Measurements from ENCODE around the gene SNRK.

SNRK gene

DNA sequence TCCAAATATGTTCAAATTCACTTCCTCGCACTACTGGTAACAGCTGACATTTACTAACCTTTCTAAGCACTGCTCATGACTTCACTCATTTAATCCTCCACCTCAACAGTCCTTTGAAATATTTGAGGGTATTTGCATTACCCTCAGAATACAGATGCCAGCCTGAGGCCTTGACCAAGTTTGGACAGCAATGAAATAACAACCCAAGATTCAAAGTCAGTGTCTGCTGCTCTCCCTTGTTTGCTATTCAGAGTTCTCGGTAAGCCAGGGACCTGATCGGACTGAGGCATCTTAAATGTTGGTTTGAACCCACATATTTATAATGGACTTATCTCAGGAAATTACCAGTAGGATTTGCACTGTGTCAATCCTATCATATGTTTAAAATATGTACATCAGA is 19.9 kb upstream of the SNRK start:
- no peak overlapping the region for H3K4me3 ChIP-seq (ENCODE audit: low read depth, low read length)
- in situ Hi-C loops (cut with HindIII; ENCODE audit: low sequenced_read_pairs), result no loop called here
- no peak for DNase-seq (ENCODE audit: low read depth, low spot score)
- TF ChIP-seq, protein P1, sequence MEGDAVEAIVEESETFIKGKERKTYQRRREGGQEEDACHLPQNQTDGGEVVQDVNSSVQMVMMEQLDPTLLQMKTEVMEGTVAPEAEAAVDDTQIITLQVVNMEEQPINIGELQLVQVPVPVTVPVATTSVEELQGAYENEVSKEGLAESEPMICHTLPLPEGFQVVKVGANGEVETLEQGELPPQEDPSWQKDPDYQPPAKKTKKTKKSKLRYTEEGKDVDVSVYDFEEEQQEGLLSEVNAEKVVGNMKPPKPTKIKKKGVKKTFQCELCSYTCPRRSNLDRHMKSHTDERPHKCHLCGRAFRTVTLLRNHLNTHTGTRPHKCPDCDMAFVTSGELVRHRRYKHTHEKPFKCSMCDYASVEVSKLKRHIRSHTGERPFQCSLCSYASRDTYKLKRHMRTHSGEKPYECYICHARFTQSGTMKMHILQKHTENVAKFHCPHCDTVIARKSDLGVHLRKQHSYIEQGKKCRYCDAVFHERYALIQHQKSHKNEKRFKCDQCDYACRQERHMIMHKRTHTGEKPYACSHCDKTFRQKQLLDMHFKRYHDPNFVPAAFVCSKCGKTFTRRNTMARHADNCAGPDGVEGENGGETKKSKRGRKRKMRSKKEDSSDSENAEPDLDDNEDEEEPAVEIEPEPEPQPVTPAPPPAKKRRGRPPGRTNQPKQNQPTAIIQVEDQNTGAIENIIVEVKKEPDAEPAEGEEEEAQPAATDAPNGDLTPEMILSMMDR (IDR thresholded peaks at IDR 0.05; ENCODE audit: low read depth, low read length), result no peak

- DNase-seq (ENCODE audit: low read depth, low spot score), result no peak
- TF ChIP-seq, protein P1 (IDR thresholded peaks at IDR 0.05; ENCODE audit: low read depth, low read length), result no peak
- H3K4me3 ChIP-seq (ENCODE audit: low read depth, low read length), result no peak overlapping the region
- in situ Hi-C loops (cut with HindIII; ENCODE audit: low sequenced_read_pairs), result no loop called here
These were observed 19.3 kb upstream of the SNRK start for GRCh38 chr3:43266995-43267394.

DNA sequence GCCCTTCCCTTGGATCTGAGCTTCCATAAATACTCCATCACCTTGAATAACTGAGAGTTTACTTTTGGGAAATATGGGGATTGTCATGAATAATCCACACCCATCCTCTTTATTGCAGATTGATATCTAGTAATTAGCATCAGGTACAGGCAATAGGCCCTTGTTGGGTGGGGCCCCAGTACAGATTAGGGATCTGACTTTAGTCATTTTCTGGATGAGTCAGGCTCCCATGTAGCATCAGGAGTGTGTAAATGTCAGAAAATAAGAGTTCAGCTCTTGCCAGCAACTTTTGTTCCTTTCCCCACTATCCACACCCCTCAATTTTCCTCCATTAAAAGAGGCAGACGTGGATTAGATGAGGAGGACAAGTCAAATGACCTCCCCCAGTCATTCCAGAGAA is 17.7 kb upstream of the SNRK start:
- in situ Hi-C loops (cut with HindIII; ENCODE audit: low sequenced_read_pairs), result no loop called here
- TF ChIP-seq, protein P1 (IDR thresholded peaks at IDR 0.05; ENCODE audit: low read depth, low read length), result no peak
- no peak for DNase-seq (ENCODE audit: low read depth, low spot score)
- H3K4me3 ChIP-seq (ENCODE audit: low read depth, low read length), result no peak overlapping the region

DNA sequence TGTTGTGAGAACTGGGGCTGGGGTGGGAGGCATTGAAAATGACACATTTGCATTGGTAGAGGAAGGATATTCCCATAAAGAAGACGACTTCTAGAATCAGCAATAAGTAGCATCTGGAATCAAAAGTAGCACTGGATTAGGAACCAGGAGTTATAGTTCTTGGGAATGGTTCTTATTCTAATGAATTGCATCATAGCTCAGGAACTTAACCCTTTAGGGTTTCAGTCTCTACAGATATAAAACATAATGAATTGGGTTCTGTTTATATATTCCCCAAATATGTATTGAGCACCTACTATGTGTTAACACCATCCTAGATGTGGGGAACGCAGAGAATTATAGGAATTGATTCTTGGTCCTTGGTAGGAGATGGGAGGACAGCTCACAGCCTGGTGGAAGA is 16.3 kb upstream of the SNRK start:
- in situ Hi-C loops (cut with HindIII; ENCODE audit: low sequenced_read_pairs), result no loop called here
- H3K4me3 ChIP-seq (ENCODE audit: low read depth, low read length), result no peak overlapping the region
- TF ChIP-seq, protein P1 (IDR thresholded peaks at IDR 0.05; ENCODE audit: low read depth, low read length), result no peak
- DNase-seq (ENCODE audit: low read depth, low spot score), result no peak

GRCh38 chr3:43273416-43273815 is 12.9 kb upstream of the SNRK start:
- DNase-seq (ENCODE audit: low read depth, low spot score), result no peak
- TF ChIP-seq, protein P1 (IDR thresholded peaks at IDR 0.05; ENCODE audit: low read depth, low read length), result no peak
- H3K4me3 ChIP-seq (ENCODE audit: low read depth, low read length), result no peak overlapping the region
- in situ Hi-C loops (cut with HindIII; ENCODE audit: low sequenced_read_pairs), result no loop called here

- no peak overlapping the region for H3K4me3 ChIP-seq (ENCODE audit: low read depth, low read length)
- in situ Hi-C loops (cut with HindIII; ENCODE audit: low sequenced_read_pairs), result no loop called here
- TF ChIP-seq, protein P1 (IDR thresholded peaks at IDR 0.05; ENCODE audit: low read depth, low read length), result no peak
- no peak for DNase-seq (ENCODE audit: low read depth, low spot score)
These were observed 7.3 kb upstream of the SNRK start for GRCh38 chr3:43279082-43279481.

GRCh38 chr3:43279532-43279931 is 6.8 kb upstream of the SNRK start:
- TF ChIP-seq, protein P1 (IDR thresholded peaks at IDR 0.05; ENCODE audit: low read depth, low read length), result no peak
- no peak overlapping the region for H3K4me3 ChIP-seq (ENCODE audit: low read depth, low read length)
- in situ Hi-C loops (cut with HindIII; ENCODE audit: low sequenced_read_pairs), result no loop called here
- no peak for DNase-seq (ENCODE audit: low read depth, low spot score)

Data from astrocyte of the spinal cord (primary cell).